Fibroblast of skin of scalp (primary cell): Measurements from ENCODE around the gene PHPT1.

ENCODE experiments used
- DNase-seq: peaks from one replicate; pipeline ENCODE4 v3.0.0-alpha.2; 2013

Gene PHPT1

GRCh38 chr9:136886610-136887597 is 37.7 kb downstream of the PHPT1 start:
- DNase-seq = no peak

- DNase-seq = no peak
These were observed 39.2 kb downstream of the PHPT1 start for GRCh38 chr9:136888454-136888853.

GRCh38 chr9:136889858-136890257 is 40.6 kb downstream of the PHPT1 start:
- no peak for DNase-seq

- DNase-seq = no peak
These were observed 41.5 kb downstream of the PHPT1 start for GRCh38 chr9:136890661-136891060.

- no peak for DNase-seq
These were observed 46.8 kb downstream of the PHPT1 start for GRCh38 chr9:136896027-136896426.

- no peak for DNase-seq
These were observed 49.4 kb downstream of the PHPT1 start for GRCh38 chr9:136898483-136899100.

GRCh38 chr9:136899196-136899595 is 50.0 kb downstream of the PHPT1 start:
- no peak for DNase-seq

- DNase-seq = no peak
These were observed 51.3 kb downstream of the PHPT1 start for GRCh38 chr9:136900556-136900955.
